ENCODE data around the gene MYO1E.
A peak's percentile ranks its signal among the peaks of the same experiment; 100 is the strongest.

Gene MYO1E

GRCh38 chr15:59227021-59227420, 145.7 kb downstream of the MYO1E start:
- in situ Hi-C loops (cut with HindIII; ENCODE audit: low pct_ligation_motif_present, low pct_unique_long_range_greater_than_20kb, low sequenced_read_pairs) = no loop called here
- no peak for DNase-seq

GRCh38 chr15:59224474-59224873, 148.2 kb downstream of the MYO1E start:
- in situ Hi-C loops (cut with HindIII; ENCODE audit: low pct_ligation_motif_present, low pct_unique_long_range_greater_than_20kb, low sequenced_read_pairs) = no loop called here
- DNase-seq = no peak

- in situ Hi-C loops (cut with HindIII; ENCODE audit: low pct_ligation_motif_present, low pct_unique_long_range_greater_than_20kb, low sequenced_read_pairs) = no loop called here
Observed at GRCh38 chr15:59223736-59224135, 148.9 kb downstream of the MYO1E start.

GRCh38 chr15:59222906-59223550, 149.6 kb downstream of the MYO1E start:
- in situ Hi-C loops (cut with HindIII; ENCODE audit: low pct_ligation_motif_present, low pct_unique_long_range_greater_than_20kb, low sequenced_read_pairs) = no loop called here
- no peak for DNase-seq

More at GRCh38 chr15:59223736-59224135, 148.9 kb downstream of the MYO1E start:
- DNase-seq = no peak

GRCh38 chr15:59221511-59222505, 150.9 kb downstream of the MYO1E start:
- in situ Hi-C loops (cut with HindIII; ENCODE audit: low pct_ligation_motif_present, low pct_unique_long_range_greater_than_20kb, low sequenced_read_pairs) = no loop called here
- peak; percentile 58 for DNase-seq

GRCh38 chr15:59218710-59219109, 154.0 kb downstream of the MYO1E start:
- no peak for DNase-seq
- in situ Hi-C loops (cut with HindIII; ENCODE audit: low pct_ligation_motif_present, low pct_unique_long_range_greater_than_20kb, low sequenced_read_pairs) = no loop called here

- DNase-seq = no peak
- in situ Hi-C loops (cut with HindIII; ENCODE audit: low pct_ligation_motif_present, low pct_unique_long_range_greater_than_20kb, low sequenced_read_pairs) = no loop called here
Observed at GRCh38 chr15:59217876-59218498, 154.7 kb downstream of the MYO1E start.

GRCh38 chr15:59216911-59217310, 155.8 kb downstream of the MYO1E start:
- no peak for DNase-seq
- in situ Hi-C loops (cut with HindIII; ENCODE audit: low pct_ligation_motif_present, low pct_unique_long_range_greater_than_20kb, low sequenced_read_pairs) = no loop called here

GRCh38 chr15:59210186-59210585, 162.5 kb downstream of the MYO1E start:
- DNase-seq = no peak
- in situ Hi-C loops (cut with HindIII; ENCODE audit: low pct_ligation_motif_present, low pct_unique_long_range_greater_than_20kb, low sequenced_read_pairs) = no loop called here

GRCh38 chr15:59208613-59209249, 163.9 kb downstream of the MYO1E start:
- in situ Hi-C loops (cut with HindIII; ENCODE audit: low pct_ligation_motif_present, low pct_unique_long_range_greater_than_20kb, low sequenced_read_pairs) = no loop called here
- no peak for DNase-seq

- in situ Hi-C loops (cut with HindIII; ENCODE audit: low pct_ligation_motif_present, low pct_unique_long_range_greater_than_20kb, low sequenced_read_pairs) = no loop called here
- no peak for DNase-seq
Observed at GRCh38 chr15:59206623-59207183, 166.0 kb downstream of the MYO1E start, which contains the start of gene LDHAL6B. TSS of gene LDHAL6B (plus strand) at chr15:59206843. CDS start at chr15:59206941, 98 bp downstream.

- DNase-seq = no peak
- in situ Hi-C loops (cut with HindIII; ENCODE audit: low pct_ligation_motif_present, low pct_unique_long_range_greater_than_20kb, low sequenced_read_pairs) = no loop called here
Observed at GRCh38 chr15:59205839-59206622, 166.6 kb downstream of the MYO1E start.

- in situ Hi-C loops (cut with HindIII; ENCODE audit: low pct_ligation_motif_present, low pct_unique_long_range_greater_than_20kb, low sequenced_read_pairs) = no loop called here
- no peak for DNase-seq
Observed at GRCh38 chr15:59203657-59204056, 169.0 kb downstream of the MYO1E start.

- in situ Hi-C loops (cut with HindIII; ENCODE audit: low pct_ligation_motif_present, low pct_unique_long_range_greater_than_20kb, low sequenced_read_pairs) = no loop called here
- DNase-seq = no peak
Observed at GRCh38 chr15:59203008-59203407, 169.7 kb downstream of the MYO1E start.

GRCh38 chr15:59200560-59200959, 172.1 kb downstream of the MYO1E start:
- in situ Hi-C loops (cut with HindIII; ENCODE audit: low pct_ligation_motif_present, low pct_unique_long_range_greater_than_20kb, low sequenced_read_pairs) = no loop called here

GRCh38 chr15:59199626-59200465, 172.8 kb downstream of the MYO1E start:
- peak; percentile 85 for DNase-seq

More at GRCh38 chr15:59200560-59200959, 172.1 kb downstream of the MYO1E start:
- DNase-seq = no peak

GRCh38 chr15:59197454-59197853, 175.2 kb downstream of the MYO1E start:
- no peak for DNase-seq
- in situ Hi-C loops (cut with HindIII; ENCODE audit: low pct_ligation_motif_present, low pct_unique_long_range_greater_than_20kb, low sequenced_read_pairs) = no loop called here

More at GRCh38 chr15:59199626-59200465, 172.8 kb downstream of the MYO1E start:
- in situ Hi-C loops (cut with HindIII; ENCODE audit: low pct_ligation_motif_present, low pct_unique_long_range_greater_than_20kb, low sequenced_read_pairs) = no loop called here
